Measurements from ENCODE around the gene NAP1L4.

Gene NAP1L4

DNA sequence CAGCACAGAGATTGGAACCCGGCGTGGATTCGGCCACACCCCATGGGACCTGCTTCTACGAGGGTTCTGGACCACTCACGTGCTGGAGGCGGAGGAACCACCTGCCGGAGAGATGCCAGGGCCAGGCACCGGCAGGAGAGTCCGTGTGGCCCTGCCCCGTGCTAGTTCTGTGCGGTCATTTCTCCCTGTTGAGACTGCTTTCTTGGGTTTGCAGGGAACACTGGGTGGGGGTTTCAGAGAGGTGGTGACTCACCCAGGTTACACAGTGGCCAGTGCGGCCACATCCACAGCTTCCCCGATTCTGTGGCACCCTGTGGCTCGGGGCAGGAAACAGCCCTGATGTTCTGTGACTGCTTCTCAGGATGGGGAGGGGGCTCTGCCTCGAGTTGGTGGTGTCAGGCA lies 59.3 kb downstream of the NAP1L4 start:
- DNase-seq = no peak

DNA sequence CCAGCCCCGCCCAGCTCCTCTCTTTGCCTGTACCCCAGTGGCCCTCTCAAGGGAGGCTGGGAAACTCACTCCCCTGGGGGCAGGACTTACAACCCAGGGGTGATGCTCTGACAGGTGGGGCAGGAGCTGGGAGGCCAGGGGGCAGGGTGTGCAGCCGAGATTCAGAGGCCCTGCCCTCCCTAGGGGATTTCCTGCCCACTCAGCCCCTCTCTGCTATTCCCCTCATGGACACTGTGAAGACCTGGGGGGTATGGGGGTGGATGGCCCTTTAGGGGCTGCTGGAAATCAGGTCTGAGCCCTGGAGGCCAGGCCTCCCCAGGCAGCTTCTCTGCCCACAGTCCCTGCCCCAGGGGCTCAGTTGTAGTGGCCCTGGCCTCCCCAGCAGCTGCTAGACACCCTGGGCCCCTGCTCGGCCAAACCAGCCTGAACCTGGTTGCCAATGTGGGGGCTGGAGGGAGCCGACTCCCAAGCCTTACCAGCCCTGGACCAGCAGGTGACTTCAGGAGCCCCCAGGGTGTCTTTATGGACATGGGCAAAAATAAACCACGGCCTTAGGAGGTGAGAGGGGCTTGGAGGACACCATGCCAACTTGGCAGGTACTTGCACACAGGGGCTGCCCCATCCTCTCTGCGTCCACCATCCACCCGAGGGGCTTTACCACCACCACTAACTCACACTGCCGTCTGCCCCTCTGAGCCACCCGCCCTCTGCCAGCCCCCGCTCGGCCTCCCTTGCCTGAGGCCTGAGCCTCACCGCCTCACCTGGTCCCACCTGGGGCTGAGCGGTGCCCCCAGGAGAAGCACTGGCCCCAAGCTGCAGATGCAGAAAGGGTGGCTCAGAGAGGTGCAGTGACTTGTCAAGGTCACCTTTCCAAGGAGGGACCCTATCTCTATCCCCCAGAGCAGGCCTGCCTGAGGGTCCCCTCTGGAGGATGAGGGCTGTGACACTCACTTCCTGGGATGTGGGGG lies 60.1 kb downstream of the NAP1L4 start:
- no peak for DNase-seq

DNA sequence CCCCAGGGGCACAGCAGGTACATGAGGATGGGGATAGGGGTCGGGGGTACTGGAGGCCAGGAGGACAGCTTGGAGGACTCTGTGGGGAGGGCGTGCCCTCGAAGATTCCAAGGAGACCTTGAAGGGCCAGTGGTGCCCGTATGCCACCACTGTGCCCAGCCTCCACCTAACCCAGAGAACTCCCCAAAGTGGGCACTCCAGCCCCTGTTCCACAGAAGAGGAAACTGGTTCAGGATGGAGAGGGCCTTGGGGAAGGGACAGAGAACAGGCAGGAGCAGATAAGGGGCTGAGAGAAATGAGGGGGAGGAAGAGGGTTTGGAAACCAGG lies 60.7 kb downstream of the NAP1L4 start:
- DNase-seq = no peak

DNA sequence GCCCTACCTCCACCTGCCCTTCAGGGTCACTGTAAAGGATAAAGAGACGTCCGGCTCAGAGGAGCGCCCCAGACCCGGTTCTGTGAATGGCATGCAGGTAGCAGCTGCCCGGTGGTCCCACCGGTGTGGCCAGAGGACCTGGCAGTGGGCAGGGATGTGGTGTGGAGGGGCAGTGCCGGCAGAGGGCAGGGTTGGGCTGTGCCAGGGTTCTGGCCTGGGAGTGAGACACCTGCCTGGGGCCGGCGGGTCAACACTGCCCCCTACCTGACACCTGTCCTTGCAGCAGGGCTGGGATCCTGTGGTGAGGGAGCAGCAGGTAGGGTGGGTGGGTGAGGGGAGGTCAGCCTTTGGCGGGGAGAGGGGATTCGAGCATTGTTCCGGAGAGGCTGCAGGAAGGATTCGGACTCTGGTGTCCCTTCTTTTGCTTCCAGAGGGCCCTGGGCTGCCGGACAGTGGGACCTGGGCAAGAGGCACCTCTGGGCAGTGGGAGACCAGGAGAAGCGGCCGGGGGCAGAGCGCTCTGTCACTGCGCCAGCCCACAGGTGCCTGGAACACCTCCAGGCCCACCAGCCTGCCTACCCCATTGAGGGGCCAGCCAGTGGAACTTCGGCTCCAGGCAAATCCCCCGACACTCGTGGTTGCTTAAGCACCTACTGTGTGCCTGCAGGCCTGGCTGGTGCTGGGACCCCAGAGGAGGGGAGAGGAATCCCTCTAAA lies 61.3 kb downstream of the NAP1L4 start:
- peak; percentile 39 for DNase-seq

- no peak for DNase-seq
Observed at GRCh38 chr11:2929950-2930703, 62.0 kb downstream of the NAP1L4 start.

GRCh38 chr11:2929531-2929949 lies 62.6 kb downstream of the NAP1L4 start:
- no peak for DNase-seq

GRCh38 chr11:2928605-2929530 lies 63.3 kb downstream of the NAP1L4 start, which contains the start of gene PHLDA2:
PHLDA2 (minus strand) TSS chr11:2929420; CDS start chr11:2929364, 56 bp downstream.
- peak; percentile 53 for DNase-seq

DNA sequence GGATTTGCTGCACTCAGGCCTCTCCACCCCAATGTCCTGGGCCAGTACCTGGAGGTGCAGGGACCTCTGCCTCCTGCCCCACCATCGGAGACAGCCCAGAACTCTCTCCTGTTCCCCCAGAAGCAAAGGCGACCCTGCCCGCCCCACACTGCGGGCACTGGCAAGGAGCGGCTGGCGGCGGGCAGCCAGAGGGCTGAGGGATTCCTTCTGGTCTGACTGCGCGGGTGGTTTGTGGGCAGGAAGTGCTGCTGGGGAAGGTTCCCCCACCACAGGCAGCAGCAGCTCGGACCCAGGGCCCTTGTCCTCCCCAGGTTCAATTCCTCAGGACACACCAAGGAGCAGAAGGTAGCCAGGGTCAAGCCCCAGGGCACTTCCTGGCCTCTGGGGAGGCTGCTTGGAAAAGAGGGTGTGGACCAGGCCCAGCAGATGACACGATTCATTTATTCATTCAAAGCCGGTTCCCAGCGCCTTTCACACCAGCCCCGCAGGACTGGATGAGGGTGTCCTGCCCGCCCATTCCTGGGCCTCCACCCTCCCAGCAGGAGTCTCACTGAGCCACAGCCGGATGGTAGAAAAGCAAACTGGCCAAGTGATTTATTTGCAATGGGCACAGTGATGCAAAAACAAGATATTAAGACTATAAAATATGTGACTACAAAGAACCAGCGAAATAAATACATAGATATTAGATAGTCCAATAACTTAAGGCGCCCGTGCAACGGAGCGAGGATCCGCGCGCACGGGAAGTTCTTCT lies 64.1 kb downstream of the NAP1L4 start:
- no peak for DNase-seq

- DNase-seq = no peak
Observed at GRCh38 chr11:2927121-2927800, 64.9 kb downstream of the NAP1L4 start.

DNA sequence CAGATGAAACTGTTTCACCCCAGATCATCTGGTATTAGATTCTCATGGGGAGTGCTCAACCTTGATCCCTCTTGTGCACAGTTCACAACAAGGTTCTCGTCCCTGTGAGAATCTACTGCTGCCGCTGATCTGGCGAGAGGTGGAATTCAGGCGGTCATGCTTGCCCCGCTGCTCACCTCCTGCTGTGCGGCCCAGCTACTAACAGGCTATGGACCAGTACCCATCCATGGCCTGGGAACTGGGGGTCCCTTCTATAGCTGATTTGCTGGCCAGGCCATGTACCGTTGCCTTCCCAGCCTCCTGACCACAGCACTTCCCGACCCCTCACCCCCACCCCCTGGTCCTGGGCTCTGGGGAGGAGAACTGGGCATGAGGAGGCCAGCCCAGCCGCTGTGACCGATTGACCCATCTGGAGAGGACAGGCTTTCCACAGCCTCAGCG lies 65.5 kb downstream of the NAP1L4 start:
- no peak for DNase-seq

GRCh38 chr11:2924821-2925675 lies 67.1 kb downstream of the NAP1L4 start:
- no peak for DNase-seq

DNA sequence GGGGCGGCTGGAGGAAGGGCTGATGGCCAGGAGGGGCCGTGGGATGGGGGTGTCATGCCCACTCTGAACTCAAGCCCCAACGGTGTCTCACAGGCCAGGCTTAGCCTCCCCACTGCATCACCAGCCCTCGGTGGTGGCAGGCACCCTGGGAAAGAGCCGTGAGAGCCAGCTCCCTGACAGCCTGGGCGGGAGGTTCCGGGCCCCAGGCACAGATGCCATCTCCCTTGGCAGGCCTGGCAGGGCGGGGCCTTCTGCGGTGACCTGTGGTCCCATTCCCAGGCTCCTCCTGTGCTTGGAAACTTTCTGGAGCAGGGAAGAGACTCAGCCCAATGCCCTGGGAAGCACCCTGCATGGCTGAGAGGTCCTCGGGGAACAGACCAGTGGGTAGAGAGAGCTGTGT lies 67.7 kb downstream of the NAP1L4 start:
- no peak for DNase-seq

- no peak for DNase-seq
Observed at GRCh38 chr11:2923446-2924375, 68.4 kb downstream of the NAP1L4 start.

- no peak for DNase-seq
Observed at GRCh38 chr11:2922655-2923054, 69.5 kb downstream of the NAP1L4 start.

DNA sequence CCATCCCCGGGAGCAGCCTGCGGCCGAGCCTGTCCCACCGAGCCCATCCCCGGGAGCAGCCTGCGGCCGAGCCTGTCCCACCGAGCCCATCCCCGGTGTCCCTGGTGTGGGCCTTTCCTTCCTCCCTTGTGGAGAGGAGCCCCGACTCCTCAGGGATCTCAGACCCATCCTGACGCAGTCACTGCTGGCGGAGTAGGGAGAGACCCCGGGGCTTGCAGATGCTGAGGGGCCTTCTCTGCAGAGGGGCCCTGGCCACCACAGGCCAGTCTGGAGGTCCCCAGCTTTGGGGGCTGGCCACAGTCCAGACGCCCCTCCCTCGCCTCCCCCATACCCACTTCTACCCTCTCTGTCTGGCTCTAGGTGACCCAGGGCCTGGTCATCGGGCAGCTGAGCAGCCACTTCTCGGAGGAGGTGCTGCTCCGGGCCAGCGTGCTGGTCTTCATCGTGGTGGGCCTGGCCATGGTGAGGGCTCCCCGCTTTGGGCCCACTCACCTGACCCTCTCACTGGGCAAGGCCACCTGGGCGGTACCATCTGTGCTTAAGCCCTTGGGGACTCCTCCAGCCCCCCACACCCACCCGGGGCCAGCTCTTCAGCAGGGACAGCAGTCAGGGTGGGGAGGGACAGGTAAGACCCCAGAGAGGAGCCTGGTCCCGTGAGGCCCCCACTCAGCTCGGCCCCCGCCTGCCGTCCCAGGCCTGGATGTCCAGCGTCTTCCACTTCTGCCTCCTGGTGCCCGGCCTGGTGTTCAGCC lies 70.2 kb downstream of the NAP1L4 start:
- no peak for DNase-seq

- no peak for DNase-seq
Observed at GRCh38 chr11:2921261-2921660, 70.9 kb downstream of the NAP1L4 start.

GRCh38 chr11:2920343-2920742 lies 71.8 kb downstream of the NAP1L4 start:
- DNase-seq = no peak

GRCh38 chr11:2919837-2920236 lies 72.3 kb downstream of the NAP1L4 start:
- DNase-seq = no peak

Data from hematopoietic multipotent progenitor cell treated with erythropoietin and hydrocortisone succinate and interleukin-3 and kit ligand, for 8 days (in vitro differentiated cells).